NCI-H2227 (cell line): Measurements from ENCODE around the gene LMO7.

Source experiments
- DNase-seq: peaks from one replicate; lab custom pipeline; 2025; ENCODE audit not compliant: unreplicated experiment; lab: John Stamatoyannopoulos, UW

Gene LMO7

DNA sequence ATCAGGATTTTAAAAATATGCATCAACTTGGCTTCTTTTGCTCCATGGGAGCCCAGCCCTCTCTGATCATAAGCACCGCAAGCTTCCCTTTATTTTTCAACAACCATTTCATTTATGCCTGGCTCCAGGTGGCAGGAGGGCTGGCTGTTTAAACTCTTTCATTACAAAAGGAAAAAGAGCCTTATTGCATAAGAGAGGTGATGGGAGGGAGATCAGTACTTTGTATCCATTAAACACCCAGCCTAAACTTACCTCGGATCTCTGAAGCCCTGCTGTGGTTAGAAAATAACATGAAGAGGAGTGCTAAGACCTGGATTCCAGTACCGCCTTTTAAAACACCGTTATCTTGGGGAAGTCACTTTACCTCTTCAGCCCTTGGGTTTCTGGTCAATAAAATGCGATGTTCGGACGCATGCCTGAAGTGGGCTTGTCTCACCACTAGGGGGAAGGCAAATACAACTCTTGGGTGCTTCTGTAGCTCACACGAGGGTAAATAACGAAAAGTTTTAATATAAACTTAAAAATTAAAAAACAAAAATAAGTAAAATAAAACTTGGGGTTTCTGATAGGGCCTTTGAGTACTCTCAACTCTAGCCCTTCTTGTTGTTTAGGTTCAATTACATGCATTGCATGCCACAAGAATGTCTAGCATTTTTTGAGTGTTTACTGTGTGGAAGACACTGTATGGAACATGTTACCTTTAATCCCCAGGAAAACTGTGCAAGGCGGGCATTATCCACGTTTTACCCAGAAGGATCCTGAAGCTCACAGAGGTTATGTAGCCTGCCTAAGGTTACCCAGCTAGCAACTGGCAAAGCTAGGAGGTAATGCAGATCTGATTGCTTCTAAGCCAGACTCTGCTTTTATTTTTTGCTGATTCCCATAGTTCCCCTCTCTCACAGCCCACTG is 240.3 kb downstream of the LMO7 start:
- peak; percentile 28 for DNase-seq

DNA sequence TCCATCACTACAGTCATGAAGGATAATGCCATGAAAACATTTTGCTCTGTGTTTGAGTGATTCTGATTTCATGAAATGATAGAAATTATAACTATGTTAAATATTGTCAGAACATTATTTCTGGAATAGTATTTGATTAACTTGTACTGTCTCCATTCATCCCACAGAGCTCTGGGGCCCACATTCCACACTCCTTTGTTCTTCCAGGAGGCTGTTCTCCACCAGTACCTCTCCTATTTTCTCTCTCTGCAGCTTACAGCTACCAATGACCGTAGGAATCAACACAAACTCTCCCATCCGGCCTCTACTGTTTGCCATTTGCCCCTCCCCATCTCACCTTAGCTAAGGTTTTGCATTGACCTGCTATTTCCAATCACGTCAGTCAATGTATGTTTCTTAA is 240.9 kb downstream of the LMO7 start:
- DNase-seq = no peak

DNA sequence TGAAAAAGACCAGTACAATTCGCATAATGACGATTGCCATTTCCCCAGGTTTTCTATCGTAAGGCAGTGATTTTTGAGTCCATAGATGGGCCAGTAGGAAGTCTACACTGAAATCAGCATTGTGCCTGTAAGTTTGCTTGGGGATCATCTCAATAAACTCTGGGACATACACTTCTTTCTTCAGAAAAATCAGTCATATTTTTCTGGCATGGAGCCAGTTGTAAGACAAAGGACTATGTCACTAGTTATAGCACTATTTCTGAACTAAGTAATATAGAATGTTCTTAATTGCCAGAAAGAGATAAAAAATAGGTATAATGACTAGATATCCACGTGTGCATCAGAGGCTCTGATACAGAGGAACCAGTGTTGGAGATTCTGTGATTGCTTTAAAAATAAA is 243.5 kb downstream of the LMO7 start:
- DNase-seq = no peak

DNA sequence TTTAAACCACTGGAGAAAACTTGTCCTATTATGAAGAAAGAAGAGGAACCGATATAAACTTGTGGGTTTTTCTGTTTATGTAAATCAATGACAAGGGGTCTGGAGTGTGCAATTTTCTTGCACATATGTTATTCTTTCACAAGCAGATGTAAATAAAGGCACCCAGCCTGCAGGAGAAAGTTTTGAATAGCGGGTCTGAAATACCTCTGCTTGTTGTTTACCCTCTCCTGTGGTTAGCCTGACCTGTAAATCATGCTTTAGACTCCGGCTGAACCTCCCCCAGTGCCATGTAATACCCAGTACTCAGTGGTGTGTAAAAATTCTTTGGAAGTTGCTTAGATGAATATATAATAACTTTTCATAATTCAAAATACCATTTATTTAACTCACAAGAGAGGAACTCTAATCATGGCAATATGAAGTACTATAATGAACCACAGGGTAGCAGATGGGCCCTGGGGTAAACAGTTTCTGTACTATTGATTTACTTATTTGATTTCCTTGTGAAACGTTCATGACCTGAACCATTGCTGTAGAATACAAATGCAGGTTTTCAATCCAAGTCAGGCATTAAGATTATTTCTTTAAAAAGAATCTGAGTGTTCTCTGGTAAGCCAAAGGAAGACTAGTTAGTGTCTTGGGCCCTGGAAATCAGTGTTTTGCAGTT is 245.1 kb downstream of the LMO7 start:
- DNase-seq = no peak

DNA sequence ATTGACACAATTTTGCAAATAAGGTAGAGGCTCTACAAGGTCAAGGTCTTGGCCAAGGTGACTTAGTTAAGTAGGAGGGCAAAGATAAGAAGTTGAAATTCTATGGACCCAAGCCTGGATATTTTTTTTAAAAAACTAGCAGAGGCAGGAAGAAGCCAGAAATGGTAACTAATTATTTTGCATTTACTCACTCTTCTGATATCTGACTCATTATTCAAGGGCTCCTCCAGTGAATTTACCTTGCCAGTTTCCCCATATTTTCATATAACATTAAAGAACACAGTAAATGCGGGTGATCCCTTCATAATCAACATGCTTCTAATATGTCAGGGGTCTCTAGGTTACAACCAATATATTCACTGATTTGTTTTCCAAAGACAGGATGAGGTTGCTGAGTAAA is 246.1 kb downstream of the LMO7 start:
- DNase-seq = no peak

DNA sequence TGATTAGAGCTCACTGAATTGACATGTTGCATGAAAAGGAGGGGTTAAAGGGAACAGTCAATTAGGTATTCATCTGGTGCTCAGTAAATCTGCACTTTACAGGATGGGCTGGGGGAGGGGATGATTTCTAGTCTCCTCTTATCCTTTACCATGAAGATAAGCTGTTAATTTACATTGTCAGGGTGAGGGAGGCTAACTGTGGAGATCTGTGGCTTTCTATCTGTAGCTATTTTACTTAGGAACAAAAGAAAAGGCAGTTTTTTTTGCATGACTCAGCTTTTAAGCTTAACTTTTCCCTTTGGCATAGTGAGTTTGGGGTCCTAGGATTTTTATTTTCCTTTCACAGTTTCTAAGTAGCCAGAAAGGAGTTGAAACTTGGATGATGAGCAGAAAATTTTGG is 253.3 kb downstream of the LMO7 start:
- no peak for DNase-seq

DNA sequence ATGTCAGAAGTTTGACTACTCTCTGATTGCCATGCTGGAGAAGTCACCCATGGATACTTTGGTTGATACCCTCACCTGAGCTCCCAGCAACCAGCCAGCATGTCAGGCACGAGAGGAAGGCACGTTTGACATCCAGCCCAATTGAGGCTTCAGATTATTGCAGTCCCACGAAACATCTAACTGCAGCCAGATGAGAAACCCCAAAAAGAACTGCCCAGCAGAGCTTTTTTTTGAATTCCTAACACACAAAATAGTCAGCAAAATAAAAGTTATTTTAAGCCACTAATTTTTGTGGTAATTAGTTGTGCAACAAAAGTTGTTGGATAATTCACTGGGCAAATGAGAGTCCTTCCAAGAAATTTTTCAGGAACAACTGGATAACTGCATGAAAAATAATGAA is 259.0 kb downstream of the LMO7 start:
- no peak for DNase-seq

DNA sequence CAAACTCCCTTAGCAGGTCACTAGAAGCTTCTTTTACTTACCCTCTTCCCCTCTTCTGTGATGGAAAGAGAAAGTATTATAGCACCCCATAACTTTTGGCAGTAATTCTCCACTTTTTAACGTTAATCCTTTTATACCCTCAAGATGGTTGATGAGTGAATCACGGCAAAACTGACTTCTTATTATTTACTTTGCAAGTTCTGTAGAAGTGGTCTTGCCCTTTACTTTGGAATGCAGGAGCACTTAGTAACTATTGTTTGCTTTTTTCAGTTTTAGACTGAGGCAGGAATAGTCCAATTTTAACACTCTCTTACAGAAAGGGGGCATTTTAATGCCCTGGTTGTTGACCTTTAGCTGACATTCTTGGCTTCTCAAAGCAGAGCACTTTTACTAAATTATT is 260.1 kb downstream of the LMO7 start:
- no peak for DNase-seq

DNA sequence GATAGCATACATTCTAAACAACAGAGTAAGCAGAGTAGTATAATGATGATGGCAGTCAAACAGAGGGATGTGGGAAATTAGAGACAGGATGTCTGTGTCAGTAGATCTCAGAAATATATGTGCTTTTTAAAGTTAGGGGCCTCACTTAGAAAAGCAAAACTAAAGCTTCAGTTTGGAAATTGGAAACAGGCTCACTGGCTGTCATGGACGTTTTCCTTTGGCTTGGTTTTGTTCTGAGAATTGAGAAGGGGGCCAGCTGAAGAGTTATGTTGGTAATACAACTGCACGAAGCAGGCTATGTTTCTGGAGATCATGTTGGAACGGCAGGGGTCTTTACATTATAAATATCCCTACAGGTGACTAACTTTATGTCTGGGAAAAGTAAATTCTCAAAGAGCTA is 261.3 kb downstream of the LMO7 start:
- DNase-seq = no peak

DNA sequence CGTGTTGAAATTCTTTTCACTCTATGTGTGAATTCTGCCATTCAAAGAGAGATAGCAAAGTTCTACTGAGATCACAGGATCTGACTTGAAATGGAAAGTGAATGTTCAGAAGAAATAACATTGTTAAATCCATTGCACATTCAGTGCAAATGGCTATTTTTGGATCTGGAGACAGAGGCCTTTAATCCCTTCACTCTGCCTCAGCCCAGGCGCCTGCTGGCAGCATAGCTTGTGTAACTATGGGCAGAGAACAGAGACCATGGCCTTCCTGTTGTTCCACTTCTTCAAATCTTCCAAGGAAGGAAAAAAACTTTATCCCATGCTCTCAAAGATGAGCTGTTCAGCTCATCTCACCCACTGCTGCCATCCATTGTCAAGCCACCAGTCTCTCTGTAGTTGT is 265.4 kb downstream of the LMO7 start:
- no peak for DNase-seq

DNA sequence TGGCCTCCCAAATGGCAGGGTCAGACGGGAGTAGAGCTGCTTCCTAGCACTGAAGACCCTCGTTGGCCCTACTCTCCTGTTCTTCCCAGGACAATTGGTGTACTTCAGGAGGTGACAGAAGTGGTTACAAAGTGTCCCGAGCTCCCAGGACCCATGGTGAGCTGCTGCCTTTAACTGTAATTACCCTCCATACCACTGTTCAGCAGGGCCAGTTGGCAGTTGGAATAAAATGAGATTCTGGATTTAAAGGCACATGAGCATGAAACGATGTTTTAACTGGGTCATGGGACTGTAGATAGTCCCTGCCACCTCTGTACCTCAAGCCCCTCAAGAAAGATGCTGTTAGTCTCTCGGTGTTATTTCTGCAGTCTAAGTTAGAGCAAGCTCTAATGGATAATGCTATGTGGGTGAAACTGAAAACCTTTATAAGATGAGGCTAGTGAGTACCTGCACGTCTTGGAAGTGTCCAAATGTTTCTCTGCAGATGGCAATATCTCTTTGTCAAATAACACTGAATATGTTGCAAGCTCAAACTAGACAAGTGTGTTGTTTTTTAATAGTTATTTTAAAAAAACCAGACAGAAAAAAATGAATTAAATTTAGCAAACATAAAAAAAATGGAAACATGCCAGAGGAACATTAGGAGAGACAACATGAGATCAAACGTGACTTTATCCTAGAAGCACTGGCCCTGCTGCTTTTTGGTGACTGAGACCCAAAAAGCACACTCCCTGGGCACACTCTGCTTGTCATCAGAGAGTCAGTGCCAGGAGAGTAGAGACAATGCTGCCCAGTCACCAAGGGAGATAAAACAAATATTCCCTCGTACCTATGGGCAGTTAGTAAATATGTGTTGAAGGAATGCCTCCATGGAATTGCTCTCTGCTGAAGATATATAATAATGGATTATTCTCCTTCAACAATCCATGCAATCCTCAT is 266.3 kb downstream of the LMO7 start:
- DNase-seq = no peak

DNA sequence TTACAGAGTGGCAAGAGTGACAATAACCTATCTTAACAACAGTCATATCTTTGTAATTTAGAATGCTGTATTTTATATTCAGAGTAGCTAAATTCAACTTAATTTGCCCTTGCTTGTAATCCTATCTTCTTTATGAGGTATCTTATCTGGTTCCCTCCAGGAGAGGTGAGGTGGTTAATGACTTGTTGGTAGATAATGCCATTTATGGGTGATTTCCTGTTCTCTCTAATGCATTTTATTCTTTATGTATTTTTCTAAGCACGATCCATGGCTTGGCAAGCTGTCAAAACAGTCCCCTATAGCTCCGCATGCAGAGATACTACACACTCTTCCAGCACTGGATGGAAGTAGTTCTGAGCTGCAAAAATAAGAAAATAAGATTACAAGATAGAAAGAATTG is 267.9 kb downstream of the LMO7 start:
- DNase-seq = no peak

DNA sequence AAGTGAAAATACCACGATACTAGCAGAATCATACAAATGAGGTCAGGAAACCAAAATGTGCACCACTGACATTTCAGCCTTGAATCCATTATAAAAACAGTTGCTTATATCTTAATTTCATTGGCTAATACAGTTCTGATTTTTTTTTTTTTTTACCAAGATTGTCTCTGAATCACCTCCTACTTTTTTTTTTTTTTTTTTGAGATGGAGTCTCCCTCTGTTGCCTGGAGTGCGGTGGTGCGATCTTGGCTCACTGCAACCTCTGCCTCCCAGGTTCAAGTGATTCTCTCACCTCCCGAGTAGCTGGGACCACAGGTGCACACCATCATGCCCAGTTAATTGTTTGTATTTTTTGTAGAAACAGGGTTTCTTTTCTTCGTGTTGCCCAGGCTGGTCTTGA is 270.2 kb downstream of the LMO7 start:
- DNase-seq = no peak

DNA sequence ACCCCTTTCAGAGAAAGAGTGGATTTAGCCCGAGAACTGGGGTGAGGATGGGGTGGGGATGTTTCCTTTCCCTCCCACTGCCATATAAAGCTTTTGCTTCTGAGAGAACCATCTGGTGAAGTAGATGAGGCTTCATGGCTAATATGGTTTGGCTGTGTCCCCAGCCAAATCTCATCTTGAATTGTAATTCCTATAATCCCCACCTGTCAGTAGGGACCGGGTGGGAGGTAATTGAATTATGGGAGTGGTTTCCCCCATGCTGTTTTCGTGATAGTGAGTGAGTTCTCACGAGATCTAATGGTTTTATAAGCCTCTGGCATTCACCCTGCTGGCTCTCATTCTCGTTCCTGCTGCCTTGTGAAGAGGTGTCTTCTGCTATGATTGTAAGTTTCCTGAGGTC is 270.9 kb downstream of the LMO7 start:
- DNase-seq = no peak

DNA sequence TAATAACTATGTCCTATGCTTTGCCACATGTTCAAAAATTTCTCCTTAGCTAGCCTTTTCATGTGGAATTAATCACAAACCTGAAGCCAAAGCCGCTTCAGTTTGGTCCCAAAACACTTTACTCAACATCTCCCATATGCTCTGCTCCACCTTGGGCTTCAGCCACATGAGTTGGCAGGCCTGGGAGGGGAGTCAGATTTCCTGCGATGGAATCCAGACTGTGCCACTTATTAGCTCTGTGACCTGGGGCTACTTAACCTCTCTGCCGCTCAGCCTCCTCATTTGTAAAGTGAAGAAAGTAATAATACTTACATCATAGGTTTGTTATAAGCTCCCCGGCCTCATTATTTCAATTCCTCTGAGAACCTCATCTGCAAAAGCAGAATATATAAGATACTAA is 272.0 kb downstream of the LMO7 start:
- DNase-seq = no peak
